Body of pancreas (tissue), 4 donors: ENCODE measurements around the gene CDKN2B-AS1.

Experiments
- CTCF ChIP-seq, 7 experiments: fragments of 450-650 bp in 4 of 7; fragments of 200-600 bp in 3 of 7; sonication (generic) in 3 of 7; IDR thresholded peaks; one replicate each; pipeline ENCODE4 v1.5.1; 2016 to 2019; ENCODE audit warnings: antibody characterized with exemption in 7 of 7
- POLR2A ChIP-seq, 3 donors: fragments of 450-650 bp; IDR thresholded peaks; one replicate each; pipeline ENCODE4 v1.6.1; 2016; ENCODE audit warnings: antibody characterized with exemption in 3 of 3, mild to moderate bottlenecking in 2 of 3

GRCh38 chr9:22158271-22158670 is 163.7 kb downstream of the CDKN2B-AS1 start:
- TF ChIP-seq CTCF (IDR thresholded peaks at IDR 0.05) (no peak), POLR2A (IDR thresholded peaks at IDR 0.05) (no peak)
